ENCODE results near the gene TPBG.

DNA sequence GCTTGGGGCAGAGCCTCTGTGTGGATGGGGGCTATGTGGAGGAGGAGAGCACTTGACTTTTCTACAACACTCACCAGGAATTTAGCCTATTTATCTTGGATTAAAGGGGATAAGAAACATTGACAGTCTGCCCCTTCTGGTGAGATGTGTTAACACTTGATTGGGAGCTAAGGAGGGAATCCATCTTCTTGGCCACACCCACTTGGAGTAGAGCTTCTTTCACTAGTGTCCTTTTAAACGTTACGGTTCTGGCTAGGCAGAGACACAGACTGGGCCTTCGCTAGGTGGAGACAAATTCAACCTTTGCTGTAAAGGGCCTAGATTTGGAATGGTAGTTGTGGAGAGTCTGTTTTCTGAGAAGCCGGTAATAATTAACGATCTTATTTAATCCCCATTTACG, 15.5 kb upstream of the TPBG start:
- no peak for TF ChIP-seq EZH2 (IDR thresholded peaks at IDR 0.05; ENCODE audit: insufficient read depth, poor library complexity, severe bottlenecking)
- TF ChIP-seq EZH2phosphoT487 (IDR thresholded peaks at IDR 0.05; ENCODE audit: insufficient read depth, low read depth) = no peak

All from GM23248 (cell line).